GM18873 (cell line): Measurements from ENCODE around the gene MICAL3.
"Not testable (repeated sequence)": the region's sequence is repeated elsewhere in the genome, so short reads cannot be mapped to it uniquely, and the experiment has no call there.

Experiments
- ATAC-seq: cut with Tn5 transposase; IDR thresholded peaks from one replicate; pipeline ENCODE4 v1.9.1; 2021; ENCODE audit warnings: mild to moderate bottlenecking, moderate library complexity, moderate number of reproducible peaks; ENCODE audit not compliant: unreplicated experiment, low FRiP score

The MICAL3 gene

GRCh38 chr22:17893900-17894535 is 130.3 kb downstream of the MICAL3 start:
- ATAC-seq: no peak

DNA sequence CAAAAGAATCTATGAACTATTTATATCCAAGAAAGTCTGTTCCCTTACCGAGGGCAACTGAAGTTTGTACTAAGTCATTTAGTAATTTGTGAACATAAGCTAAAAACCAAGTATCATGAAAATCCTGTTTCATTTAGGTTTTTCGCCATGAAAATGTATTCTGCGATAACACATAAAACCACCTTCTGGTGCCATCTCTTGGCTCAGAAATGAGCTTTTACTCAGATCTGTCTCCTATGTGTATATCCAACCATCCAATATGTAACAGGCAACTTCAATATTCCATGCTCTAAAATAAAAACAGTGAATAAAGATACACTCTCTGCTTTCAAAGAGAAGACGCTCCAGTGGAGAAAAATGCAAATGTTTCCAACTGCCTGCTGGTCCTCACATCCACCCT is 132.0 kb downstream of the MICAL3 start:
- no peak for ATAC-seq

DNA sequence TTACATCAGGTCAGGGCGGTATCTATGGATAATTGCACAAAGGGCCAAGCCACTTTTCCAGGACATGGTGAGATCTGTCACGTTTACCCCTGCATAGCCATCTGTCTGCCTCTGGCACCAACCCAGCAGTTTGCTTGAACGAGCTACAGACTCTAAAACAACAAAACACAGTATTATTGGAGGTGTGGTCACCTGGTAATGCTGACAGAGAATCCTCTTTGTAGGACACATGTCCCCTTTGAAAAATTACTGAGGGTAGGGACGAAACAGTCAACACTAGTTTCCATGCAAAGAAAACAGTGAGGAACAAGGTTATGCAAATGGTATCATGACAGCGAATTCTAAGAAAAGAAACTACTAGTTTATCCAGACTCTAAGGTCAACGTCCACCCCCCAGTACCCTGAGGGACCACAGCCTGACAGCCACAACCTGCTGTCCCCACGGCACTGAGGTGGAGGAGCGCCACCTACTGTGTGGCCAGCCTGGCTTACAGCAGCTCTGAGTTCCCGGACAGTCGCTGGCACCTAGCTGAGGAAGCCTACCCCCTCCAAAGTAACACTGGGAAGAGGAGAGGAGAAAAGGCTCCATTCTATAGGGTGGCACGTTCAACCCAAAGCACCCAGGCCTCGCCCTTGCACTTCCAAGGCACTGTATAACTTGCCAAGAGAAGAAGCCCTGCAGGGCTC is 132.7 kb downstream of the MICAL3 start:
- no peak for ATAC-seq

GRCh38 chr22:17890892-17891291 is 133.5 kb downstream of the MICAL3 start:
- no peak for ATAC-seq

- no peak for ATAC-seq
Measured at GRCh38 chr22:17890245-17890671, 134.1 kb downstream of the MICAL3 start.

DNA sequence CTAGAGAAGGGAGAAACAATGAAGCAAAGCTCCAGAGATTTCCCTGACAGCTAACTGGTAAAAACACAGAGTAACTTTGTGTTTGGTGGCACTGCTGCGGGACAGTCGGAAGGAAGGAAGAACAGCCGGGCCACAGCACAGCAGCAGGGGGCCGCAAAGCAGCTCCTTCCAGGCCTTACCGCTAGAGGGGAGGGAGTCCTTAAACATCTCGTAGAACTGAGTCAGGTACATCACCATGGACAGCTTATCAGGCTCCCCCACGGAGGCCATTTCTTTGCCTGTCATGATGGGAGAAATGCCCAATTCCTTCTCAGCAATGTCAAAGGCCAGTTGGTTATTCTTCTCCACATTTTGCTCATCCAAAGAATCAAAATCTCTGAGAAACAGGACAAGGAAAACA is 135.5 kb downstream of the MICAL3 start:
- ATAC-seq: no peak

DNA sequence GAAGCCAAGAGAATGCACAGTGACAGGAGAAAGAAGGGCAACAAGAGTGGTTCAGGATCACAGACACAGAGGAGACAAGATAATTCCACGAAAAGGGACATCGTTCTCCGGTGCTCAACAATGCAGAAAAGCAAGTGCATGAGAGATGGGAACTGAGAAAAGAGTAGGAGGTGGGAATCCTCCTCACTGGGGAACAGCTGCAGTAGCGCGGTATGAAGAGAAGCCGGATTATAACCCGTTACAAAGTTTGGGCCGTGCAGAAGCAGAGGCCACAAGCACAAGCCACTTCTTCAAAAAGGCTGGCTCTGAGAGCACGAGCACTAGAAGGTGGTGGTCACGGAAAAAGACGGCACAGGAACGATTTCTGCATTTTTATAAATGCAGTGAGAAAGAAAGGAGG is 135.9 kb downstream of the MICAL3 start:
- no peak for ATAC-seq

DNA sequence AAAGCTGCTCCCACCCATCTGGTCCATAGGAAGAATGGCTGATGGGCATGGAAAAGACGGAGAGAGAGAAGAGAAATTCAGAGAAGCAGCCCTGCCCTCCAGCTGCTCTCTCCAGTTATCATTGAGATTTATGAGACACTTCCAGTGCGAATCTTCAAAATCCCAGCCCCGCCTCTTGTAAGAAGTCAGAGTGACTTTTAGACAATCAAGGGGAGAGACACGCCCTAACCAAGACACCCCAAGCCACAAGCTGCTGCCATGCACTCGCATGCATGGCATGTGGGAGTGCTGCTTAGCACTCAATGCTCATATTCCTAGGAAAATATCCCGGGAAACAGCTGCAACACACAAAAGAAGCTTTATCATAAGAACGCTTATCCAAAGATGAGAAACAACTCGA is 139.5 kb downstream of the MICAL3 start:
- ATAC-seq: no peak

DNA sequence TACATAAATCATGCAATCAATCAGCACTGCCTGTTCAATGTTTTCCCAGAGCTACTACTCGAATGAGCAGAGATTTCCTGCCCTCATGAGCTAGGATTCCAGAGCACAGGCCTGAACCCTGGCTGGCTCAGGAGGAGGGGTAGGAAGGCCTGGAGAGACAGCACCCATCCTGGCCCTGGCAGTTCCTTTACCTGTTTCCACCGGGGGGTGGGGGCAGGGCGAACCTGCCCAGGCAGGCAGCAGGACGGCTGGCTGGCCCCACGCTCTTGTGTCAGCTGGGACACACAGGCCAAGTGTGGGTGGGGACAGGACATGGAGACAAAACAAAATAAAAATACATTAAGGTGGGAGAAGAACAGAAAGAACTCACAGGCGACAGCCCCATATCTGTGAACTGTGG is 140.3 kb downstream of the MICAL3 start:
- no peak for ATAC-seq

DNA sequence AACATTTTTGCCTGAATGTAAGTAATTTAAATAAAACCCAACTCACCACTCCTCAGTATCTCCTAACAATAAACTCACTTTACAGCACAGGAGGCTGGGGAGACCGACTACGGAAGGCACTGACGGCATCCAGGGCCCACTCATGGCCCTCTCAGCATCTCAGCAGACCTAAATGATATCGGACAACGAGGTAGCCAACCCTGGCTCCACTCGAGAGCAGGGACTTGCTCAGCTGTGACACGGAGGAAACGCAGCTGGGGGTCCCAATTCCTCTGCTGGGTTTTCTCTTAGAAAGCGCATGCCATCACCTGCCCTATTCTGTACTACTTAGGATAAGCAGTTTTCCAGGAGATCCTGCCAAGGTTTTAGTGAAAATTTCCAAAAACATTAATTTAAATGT is 141.0 kb downstream of the MICAL3 start:
- ATAC-seq: no peak

DNA sequence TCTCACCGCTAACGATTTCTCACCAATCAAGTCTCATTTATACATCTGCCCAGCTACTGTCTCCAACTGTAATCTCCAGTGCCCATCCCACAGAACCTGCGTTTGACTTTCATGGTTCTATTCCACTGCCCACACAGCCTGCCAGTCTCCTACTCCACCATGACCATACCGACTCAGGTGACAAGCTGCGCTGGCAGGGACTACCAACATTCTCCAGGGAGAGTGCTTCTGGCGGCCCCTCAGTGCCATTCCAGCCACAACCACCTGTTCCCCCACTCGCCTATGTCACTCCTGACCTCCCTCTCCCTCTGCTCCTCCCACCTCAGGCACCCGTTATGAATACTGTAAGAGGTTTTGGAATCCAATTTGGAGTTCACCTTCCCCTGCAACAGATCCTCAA is 141.6 kb downstream of the MICAL3 start:
- no peak for ATAC-seq

DNA sequence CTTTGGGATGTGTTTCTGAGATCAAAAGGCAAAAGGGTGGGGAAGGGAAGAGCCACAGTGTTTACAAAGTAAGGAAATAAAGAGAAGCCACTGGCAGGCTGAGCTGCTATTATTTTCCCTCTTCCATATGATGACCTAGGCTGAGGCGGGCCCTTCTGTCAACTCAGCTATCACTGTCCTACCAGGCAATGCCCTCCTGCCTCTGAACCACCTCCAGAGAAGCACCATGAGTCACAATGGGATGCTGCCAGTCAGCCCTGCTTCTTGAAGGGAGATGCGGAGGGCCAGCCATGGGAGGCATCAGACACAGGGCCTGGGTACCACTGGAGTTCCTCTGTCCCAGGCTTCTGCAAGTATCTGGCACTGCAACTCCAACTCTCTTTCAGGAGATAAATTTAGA is 142.2 kb downstream of the MICAL3 start:
- ATAC-seq: no peak

- no peak for ATAC-seq
Measured at GRCh38 chr22:17881366-17881765, 143.0 kb downstream of the MICAL3 start.

DNA sequence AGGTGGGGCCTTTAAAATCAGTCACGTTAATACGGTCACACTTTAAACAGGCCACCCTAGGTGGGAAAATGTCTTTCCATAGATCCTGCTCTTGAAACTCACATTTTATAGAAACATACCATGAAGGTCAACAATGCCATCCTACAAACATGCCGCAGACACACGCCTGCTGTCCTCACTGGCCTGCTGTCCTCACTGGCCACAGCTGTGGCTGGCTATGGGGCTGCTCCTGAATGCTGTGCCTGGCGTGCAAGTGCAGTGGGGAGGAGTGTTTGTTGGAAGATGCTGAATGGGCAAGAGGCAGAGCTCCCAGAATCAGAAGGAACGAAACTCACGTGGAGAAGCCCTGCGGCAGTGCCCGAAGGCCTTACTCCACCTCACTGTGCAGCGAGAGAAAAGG is 143.9 kb downstream of the MICAL3 start:
- no peak for ATAC-seq

DNA sequence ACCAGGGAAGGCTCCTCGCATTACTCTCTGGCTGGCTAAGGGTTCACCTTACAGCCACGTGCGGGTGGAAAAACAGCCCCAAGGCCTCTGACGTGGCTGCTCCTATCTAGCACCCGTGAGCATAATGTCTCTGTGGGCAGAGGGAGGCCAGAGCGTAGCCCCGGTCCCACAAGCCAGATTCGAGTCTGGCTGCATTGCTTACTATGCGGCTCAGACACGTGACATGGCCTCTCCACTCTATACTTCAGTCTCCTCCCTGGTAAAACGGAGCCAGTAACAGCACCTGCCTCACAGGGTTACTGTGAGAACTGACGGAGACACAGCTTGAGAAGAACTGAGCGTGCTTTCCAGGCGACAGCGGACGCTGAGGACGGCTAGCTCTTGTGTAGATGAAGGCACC is 144.3 kb downstream of the MICAL3 start:
- ATAC-seq: no peak

DNA sequence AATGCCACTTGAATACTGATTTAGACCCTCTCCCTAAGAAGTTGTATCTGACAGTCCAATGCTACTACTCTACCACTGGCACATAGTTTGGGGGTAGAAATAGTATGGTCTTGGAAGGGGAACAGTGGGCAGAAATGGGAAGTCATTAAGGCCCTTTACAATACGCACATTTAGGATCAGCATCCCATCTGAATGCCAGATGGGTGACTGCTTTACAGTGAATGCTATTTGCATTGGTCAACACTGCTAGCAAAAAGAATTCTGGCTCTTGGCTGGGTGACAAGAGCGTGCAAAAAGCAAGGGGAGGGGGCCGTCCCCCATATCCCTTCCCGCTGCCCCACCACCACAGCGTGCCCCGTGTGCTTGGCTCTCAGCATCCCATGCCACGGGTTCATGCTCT is 145.4 kb downstream of the MICAL3 start:
- ATAC-seq: no peak

GRCh38 chr22:17878186-17878694 is 146.1 kb downstream of the MICAL3 start:
- no peak for ATAC-seq

DNA sequence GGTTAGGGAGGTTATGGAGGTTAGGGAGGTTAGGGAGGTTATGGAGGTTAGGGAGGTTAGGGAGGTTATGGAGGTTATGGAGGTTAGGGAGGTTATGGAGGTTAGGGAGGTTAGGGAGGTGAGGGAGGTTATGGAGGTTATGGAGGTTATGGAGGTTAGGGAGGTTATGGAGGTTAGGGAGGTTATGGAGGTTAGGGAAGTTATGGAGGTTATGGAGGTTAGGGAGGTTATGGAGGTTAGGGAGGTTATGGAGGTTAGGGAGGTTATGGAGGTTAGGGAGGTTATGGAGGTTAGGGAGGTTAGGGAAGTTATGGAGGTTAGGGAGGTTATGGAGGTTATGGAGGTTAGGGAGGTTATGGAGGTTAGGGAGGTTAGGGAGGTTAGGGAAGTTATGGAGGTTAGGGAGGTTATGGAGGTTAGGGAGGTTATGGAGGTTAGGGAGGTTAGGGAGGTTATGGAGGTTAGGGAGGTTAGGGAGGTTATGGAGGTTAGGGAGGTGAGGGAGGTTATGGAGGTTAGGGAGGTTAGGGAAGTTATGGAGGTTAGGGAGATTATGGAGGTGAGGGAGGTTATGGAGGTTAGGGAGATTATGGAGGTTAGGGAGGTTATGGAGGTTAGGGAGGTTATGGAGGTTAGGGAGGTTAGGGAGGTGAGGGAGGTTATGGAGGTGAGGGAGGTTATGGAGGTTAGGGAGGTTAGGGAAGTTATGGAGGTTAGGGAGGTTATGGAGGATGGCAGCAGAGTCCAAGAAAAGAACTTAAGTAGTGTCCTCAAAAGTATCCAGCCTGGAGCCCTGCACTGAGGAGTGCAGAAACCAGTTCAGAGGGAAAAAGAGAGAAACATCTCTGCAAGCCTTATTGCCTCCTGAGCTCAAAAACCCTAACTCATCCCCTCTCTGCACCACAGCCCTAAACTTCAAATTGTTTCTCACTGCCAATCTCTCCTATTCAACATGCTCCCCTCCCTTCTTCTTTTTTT is 147.2 kb downstream of the MICAL3 start:
- not testable (repeated sequence) for ATAC-seq

- no peak for ATAC-seq
Measured at GRCh38 chr22:17876306-17876831, 148.0 kb downstream of the MICAL3 start.

- ATAC-seq: no peak
Measured at GRCh38 chr22:17875631-17876030, 148.7 kb downstream of the MICAL3 start.

GRCh38 chr22:17875156-17875555 is 149.2 kb downstream of the MICAL3 start:
- no peak for ATAC-seq
